Prostate gland (tissue), 2 donors: ENCODE data around the gene MVB12B.

Experiments
- POLR2A ChIP-seq: fragments of 450-650 bp; IDR thresholded peaks from one replicate; pipeline ENCODE4 v1.6.1; 2016; ENCODE audit warnings: antibody characterized with exemption, mild to moderate bottlenecking
- POLR2AphosphoS5 ChIP-seq: sonication (generic); formaldehyde crosslinking; IDR thresholded peaks from one replicate; pipeline ENCODE4 v1.6.1; 2017; ENCODE audit warnings: antibody characterized with exemption
- TF ChIP-seq, protein P1 (sequence below), 4 experiments: fragments of 200-600 bp in 2 of 4; fragments of 450-650 bp in 2 of 4; sonication (generic) in 2 of 4; IDR thresholded peaks; 1 replicate in 3 of 4; 2 replicates in 1 of 4; pipeline ENCODE4 v1.5.1; 2016 to 2019; ENCODE audit warnings: antibody characterized with exemption in 4 of 4, mild to moderate bottlenecking in 2 of 4, moderate library complexity in 2 of 4

DNA sequence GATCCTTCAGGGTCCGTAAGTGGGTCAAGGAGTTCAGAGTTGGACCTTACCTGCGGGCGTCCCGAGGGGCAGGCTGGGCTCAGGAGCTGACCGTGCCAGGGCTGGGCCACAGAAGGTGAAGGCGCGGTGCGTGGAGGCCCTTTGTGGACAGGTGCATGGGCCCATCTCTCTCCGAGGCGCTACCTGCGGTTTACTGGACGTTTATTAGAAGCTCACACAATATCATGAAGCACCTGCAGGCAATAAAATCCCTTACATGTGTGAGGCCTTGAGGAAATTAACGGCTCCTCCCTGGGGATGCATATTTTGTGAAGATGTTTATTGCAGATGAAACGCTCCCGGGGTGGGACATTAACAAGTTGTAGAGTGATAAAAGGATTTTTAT is 207.3 kb downstream of the MVB12B start:
- TF ChIP-seq, protein P1, sequence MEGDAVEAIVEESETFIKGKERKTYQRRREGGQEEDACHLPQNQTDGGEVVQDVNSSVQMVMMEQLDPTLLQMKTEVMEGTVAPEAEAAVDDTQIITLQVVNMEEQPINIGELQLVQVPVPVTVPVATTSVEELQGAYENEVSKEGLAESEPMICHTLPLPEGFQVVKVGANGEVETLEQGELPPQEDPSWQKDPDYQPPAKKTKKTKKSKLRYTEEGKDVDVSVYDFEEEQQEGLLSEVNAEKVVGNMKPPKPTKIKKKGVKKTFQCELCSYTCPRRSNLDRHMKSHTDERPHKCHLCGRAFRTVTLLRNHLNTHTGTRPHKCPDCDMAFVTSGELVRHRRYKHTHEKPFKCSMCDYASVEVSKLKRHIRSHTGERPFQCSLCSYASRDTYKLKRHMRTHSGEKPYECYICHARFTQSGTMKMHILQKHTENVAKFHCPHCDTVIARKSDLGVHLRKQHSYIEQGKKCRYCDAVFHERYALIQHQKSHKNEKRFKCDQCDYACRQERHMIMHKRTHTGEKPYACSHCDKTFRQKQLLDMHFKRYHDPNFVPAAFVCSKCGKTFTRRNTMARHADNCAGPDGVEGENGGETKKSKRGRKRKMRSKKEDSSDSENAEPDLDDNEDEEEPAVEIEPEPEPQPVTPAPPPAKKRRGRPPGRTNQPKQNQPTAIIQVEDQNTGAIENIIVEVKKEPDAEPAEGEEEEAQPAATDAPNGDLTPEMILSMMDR (IDR thresholded peaks at IDR 0.05): no peak
- TF ChIP-seq POLR2A (no peak), POLR2AphosphoS5 (no peak)
